Measurements from ENCODE around the gene COL6A5. TPM values are rescaled to one million over a fixed set of nuclear protein-coding genes. Genes with fewer than 3 reads are reported as not detected.
"Not testable (repeated sequence)": the region's sequence is repeated elsewhere in the genome, so short reads cannot be mapped to it uniquely, and the experiment has no call there.

Gene COL6A5
- polyA plus RNA-seq, 2 donors = 0.04 to 0.15 TPM

DNA sequence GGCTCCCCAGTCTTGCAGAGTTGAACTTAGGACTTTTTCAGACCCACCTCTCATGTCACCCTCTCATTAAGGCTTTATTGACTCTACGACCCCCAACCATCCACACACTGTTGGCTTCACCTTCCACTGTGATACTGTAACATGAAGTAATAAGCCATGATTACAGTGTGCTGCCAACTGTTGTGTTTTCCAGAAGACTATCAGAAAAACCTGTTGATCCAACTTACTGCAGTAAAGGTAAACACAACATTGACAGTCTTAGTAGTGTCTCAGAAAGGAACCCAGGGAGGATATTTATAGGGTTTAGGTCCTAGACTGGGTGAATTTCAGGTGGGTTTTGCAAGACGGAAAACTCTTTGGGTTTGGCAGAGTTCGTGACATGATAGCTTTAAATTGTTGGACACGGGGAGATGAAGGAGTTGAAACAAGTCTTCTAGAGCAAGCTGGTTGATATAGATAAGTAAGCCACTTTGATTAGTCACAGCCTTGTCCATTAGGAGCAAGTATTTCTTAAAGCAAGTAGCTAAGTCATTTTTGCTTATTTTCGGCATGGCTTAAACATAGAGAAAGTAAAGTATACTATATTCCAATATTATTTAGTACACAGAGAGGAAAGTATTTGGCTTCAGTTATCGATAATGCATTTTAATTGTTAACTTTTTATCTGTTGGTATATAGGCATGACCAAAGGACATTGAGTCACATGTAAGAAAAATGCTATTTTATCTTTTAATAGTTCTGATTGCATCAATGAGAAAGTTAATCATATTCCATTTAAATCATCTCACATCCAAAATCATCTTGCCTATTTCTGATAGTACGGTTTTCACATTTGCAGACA, 2.4 kb upstream of the COL6A5 start:
- WGBS, 2 donors = 73 to 74% methylated on average over 7 of the region's 7 CpGs
- Histone ChIP-seq H3K9me3 (ENCODE audit: control insufficient read depth in 2 of 2, insufficient read depth in 1 of 2, low read depth in 1 of 2, low read length in 1 of 2) (no peaks in the 10 kb centered on the region), H3K4me3 (ENCODE audit: low read depth in 1 of 2, low read length in 2 of 2) (no peak overlapping the region), H3K27ac (ENCODE audit: low read depth in 2 of 2, low read length in 1 of 2) (no peak overlapping the region), H3K27me3 (ENCODE audit: control insufficient read depth in 1 of 2, insufficient read depth in 2 of 2, low read length in 2 of 2) (no peaks in the 10 kb centered on the region), H3K4me1 (ENCODE audit: control insufficient read depth in 2 of 2, insufficient read depth in 2 of 2, low read length in 1 of 2) (peaks cover 0 to 4% of the 10 kb centered on the region in 2 donors), H3K36me3 (ENCODE audit: control insufficient read depth in 2 of 2, insufficient read depth in 2 of 2, low read length in 1 of 2) (no peaks in the 10 kb centered on the region)

DNA sequence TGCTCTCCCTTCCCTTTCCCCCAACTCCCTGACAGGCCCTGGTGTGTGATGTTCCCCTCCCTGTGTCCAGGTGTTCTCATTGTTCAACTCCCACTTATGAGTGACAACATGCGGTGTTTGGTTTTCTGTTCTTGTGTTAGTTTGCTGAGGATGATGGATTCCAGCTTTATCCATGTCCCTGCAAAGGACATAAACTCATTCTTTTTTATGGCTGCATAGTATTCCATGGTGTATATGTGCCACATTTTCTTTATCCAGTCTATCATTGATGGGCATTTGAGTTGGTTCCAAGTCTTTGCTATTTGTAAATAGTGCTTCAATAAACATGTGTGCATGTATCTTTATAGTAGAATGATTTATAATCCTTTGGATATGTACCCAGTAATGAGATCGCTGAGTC, 2.8 kb downstream of the COL6A5 start:
- not testable (repeated sequence) for H3K4me3 ChIP-seq (ENCODE audit: low read depth in 1 of 2, low read length in 2 of 2); H3K27me3 ChIP-seq (ENCODE audit: control insufficient read depth in 1 of 2, insufficient read depth in 2 of 2, low read length in 2 of 2); H3K36me3 ChIP-seq (ENCODE audit: control insufficient read depth in 2 of 2, insufficient read depth in 2 of 2, low read length in 1 of 2); H3K4me1 ChIP-seq (ENCODE audit: control insufficient read depth in 2 of 2, insufficient read depth in 2 of 2, low read length in 1 of 2); H3K27ac ChIP-seq (ENCODE audit: low read depth in 2 of 2, low read length in 1 of 2); H3K9me3 ChIP-seq (ENCODE audit: control insufficient read depth in 2 of 2, insufficient read depth in 1 of 2, low read depth in 1 of 2, low read length in 1 of 2)
- 92 to 94% methylated on average over 2 of the region's 2 CpGs for WGBS, 2 donors

DNA sequence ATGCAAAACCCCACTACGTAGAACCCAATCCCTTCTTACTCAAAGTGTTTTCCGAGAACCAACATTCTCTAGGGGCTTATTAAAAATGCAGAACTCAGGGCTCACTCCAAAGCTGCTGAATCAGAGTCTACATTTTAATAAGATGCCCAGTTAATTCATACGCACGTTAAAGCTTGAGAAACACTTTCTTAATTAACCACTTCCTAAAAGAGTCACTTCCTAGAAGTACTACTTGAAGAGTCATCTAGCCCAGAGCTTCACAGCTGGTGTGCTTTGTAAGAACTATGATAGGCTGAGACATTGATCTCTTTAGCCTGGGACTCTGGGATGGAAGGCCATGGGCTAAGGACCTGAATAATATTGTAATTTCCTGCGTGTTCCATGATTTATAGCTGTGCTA, 9.0 kb downstream of the COL6A5 start:
- H3K27ac ChIP-seq (ENCODE audit: low read depth in 2 of 2, low read length in 1 of 2) = no peak overlapping the region
- H3K4me1 ChIP-seq (ENCODE audit: control insufficient read depth in 2 of 2, insufficient read depth in 2 of 2, low read length in 1 of 2) = no peaks in the 10 kb centered on the region
- H3K36me3 ChIP-seq (ENCODE audit: control insufficient read depth in 2 of 2, insufficient read depth in 2 of 2, low read length in 1 of 2) = no peaks in the 10 kb centered on the region
- no peaks in the 10 kb centered on the region for H3K9me3 ChIP-seq (ENCODE audit: control insufficient read depth in 2 of 2, insufficient read depth in 1 of 2, low read depth in 1 of 2, low read length in 1 of 2)
- WGBS, 2 donors = 70 to 72% methylated on average over 5 of the region's 5 CpGs
- H3K4me3 ChIP-seq (ENCODE audit: low read depth in 1 of 2, low read length in 2 of 2) = no peak overlapping the region
- no peaks in the 10 kb centered on the region for H3K27me3 ChIP-seq (ENCODE audit: control insufficient read depth in 1 of 2, insufficient read depth in 2 of 2, low read length in 2 of 2)

DNA sequence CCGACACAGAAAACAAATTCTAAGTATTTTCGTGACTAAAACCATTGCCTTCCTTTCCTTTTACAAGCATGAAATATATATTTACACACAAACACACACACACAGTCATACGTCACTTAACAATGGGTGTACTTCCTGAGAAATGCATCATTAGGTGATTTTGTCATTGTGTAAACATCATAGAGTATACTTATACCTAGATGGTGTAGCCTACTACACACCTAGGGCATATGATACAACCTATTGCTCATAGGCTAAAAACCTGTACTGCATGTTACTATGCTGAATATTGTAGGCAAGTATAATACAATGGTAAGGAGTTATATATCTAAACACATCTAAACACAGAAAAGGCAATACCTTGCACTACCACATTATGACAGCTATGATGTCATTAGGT, 28.6 kb downstream of the COL6A5 start:
- no peak overlapping the region for H3K27ac ChIP-seq (ENCODE audit: low read depth in 2 of 2, low read length in 1 of 2)
- H3K4me3 ChIP-seq (ENCODE audit: low read depth in 1 of 2, low read length in 2 of 2) = no peak overlapping the region
- H3K9me3 ChIP-seq (ENCODE audit: control insufficient read depth in 2 of 2, insufficient read depth in 1 of 2, low read depth in 1 of 2, low read length in 1 of 2) = no peaks in the 10 kb centered on the region
- no peaks in the 10 kb centered on the region for H3K4me1 ChIP-seq (ENCODE audit: control insufficient read depth in 2 of 2, insufficient read depth in 2 of 2, low read length in 1 of 2)
- no peaks in the 10 kb centered on the region for H3K36me3 ChIP-seq (ENCODE audit: control insufficient read depth in 2 of 2, insufficient read depth in 2 of 2, low read length in 1 of 2)
- WGBS, 2 donors = 69 to 72% methylated on average over 3 of the region's 3 CpGs
- no peaks in the 10 kb centered on the region for H3K27me3 ChIP-seq (ENCODE audit: control insufficient read depth in 1 of 2, insufficient read depth in 2 of 2, low read length in 2 of 2)

DNA sequence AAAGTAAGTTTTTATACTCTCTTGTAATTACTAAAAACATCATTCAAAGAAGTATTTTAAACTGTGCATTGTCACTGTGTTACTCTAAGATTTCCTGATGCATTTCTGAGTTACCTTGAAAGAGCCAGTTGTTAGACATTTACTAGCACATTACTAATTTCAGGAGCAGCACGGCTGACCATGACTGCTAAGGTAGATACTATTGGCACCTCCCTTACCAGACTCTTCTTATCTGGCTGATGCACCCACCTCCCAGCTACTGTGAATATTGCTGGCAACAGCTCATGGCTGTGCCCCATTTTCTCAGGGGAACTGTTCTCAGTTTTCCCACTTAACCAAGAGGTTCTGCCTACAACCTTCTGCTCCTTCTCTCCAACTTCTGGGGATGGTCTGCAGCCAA, 29.4 kb downstream of the COL6A5 start:
- Histone ChIP-seq H3K4me1 (ENCODE audit: control insufficient read depth in 2 of 2, insufficient read depth in 2 of 2, low read length in 1 of 2) (no peaks in the 10 kb centered on the region), H3K27me3 (ENCODE audit: control insufficient read depth in 1 of 2, insufficient read depth in 2 of 2, low read length in 2 of 2) (no peaks in the 10 kb centered on the region), H3K27ac (ENCODE audit: low read depth in 2 of 2, low read length in 1 of 2) (no peak overlapping the region), H3K9me3 (ENCODE audit: control insufficient read depth in 2 of 2, insufficient read depth in 1 of 2, low read depth in 1 of 2, low read length in 1 of 2) (no peaks in the 10 kb centered on the region), H3K36me3 (ENCODE audit: control insufficient read depth in 2 of 2, insufficient read depth in 2 of 2, low read length in 1 of 2) (no peaks in the 10 kb centered on the region), H3K4me3 (ENCODE audit: low read depth in 1 of 2, low read length in 2 of 2) (no peak overlapping the region)
- WGBS, 2 donors = 80% methylated on average over 1 of the region's 1 CpG

DNA sequence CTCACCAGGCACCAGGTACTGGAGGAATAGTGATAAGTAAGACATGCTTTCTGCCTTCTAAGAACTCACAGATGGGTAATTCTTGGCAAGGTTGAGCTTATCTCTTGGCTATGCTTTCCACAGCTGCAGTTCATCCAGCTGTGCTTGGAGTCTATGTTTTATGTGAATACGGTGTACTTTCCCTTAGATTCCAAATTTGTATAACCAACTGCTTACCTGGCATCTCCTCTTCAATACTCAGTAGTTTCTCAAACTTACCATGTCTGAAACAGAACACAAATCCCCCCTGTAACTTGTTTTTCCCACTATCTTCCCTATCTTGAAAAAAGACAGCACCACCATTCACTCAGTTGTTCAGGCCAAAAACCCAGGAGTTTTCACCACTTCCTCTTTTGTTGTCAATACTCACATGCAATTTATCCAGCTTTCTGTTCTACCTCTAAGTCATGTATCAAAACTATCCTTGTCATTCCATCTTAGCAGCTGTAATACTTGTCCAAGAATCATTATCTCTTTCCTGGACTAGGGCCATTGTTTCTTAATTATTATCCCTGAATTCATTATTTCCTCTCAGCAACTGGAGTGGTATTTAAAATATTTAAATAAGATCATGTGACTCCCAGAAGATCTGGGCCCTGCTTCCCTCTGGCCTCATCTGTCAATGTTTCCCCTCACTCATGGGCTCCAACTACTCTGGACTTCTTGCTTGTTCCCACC, 32.6 kb downstream of the COL6A5 start:
- H3K4me3 ChIP-seq (ENCODE audit: low read depth in 1 of 2, low read length in 2 of 2) = peak overlapping the region in 1 of 2 donors; percentile 11
- 80 to 83% methylated on average over 1 of the region's 1 CpG for WGBS, 2 donors
- no peaks in the 10 kb centered on the region for H3K9me3 ChIP-seq (ENCODE audit: control insufficient read depth in 2 of 2, insufficient read depth in 1 of 2, low read depth in 1 of 2, low read length in 1 of 2)
- no peak overlapping the region for H3K27ac ChIP-seq (ENCODE audit: low read depth in 2 of 2, low read length in 1 of 2)
- H3K4me1 ChIP-seq (ENCODE audit: control insufficient read depth in 2 of 2, insufficient read depth in 2 of 2, low read length in 1 of 2) = no peaks in the 10 kb centered on the region
- H3K36me3 ChIP-seq (ENCODE audit: control insufficient read depth in 2 of 2, insufficient read depth in 2 of 2, low read length in 1 of 2) = no peaks in the 10 kb centered on the region
- H3K27me3 ChIP-seq (ENCODE audit: control insufficient read depth in 1 of 2, insufficient read depth in 2 of 2, low read length in 2 of 2) = no peaks in the 10 kb centered on the region

DNA sequence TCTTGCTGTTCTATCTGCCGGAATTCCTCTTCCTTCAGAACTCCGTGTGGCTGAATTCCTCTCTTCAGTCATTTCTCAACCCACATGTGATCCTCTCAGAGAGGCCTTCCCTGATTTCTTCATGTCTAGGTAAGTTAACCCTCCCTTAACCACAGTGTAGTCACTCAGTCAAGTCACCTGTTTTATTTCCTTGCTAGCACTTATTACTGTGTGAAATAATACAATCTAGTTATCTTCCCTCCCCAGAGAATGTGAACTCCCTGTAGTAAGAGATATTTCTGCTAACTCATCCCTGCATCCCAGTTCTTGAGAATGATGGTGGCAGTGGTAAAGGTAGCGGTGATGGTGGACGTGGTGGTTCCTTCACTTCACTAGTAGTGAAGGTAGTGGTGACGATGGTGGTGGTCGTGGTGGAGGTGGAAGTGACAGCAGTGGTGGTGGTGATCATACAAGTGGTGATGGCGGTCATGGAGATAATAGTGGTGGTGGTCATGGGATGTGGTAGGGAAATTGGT, 33.3 kb downstream of the COL6A5 start:
- Histone ChIP-seq H3K4me1 (ENCODE audit: control insufficient read depth in 2 of 2, insufficient read depth in 2 of 2, low read length in 1 of 2) (no peaks in the 10 kb centered on the region), H3K4me3 (ENCODE audit: low read depth in 1 of 2, low read length in 2 of 2) (no peak overlapping the region), H3K36me3 (ENCODE audit: control insufficient read depth in 2 of 2, insufficient read depth in 2 of 2, low read length in 1 of 2) (no peaks in the 10 kb centered on the region), H3K27ac (ENCODE audit: low read depth in 2 of 2, low read length in 1 of 2) (no peak overlapping the region), H3K27me3 (ENCODE audit: control insufficient read depth in 1 of 2, insufficient read depth in 2 of 2, low read length in 2 of 2) (no peaks in the 10 kb centered on the region), H3K9me3 (ENCODE audit: control insufficient read depth in 2 of 2, insufficient read depth in 1 of 2, low read depth in 1 of 2, low read length in 1 of 2) (no peaks in the 10 kb centered on the region)
- 84 to 88% methylated on average over 7 of the region's 7 CpGs for WGBS, 2 donors

DNA sequence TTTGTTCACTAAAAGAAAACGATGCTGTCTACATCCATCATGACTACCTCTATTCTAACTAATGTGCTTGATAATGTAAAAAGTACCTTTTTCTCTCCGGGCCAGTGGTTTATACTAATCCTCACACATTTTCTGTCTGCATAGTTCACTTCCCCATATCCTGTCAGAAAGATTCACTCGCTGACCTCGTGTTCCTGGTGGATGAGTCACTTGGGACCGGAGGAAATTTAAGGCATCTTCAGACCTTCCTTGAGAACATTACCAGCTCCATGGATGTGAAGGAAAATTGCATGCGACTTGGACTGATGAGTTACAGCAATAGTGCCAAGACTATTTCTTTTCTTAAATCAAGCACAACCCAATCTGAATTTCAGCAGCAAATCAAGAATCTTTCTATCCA, 33.8 kb downstream of the COL6A5 start:
- Histone ChIP-seq H3K9me3 (ENCODE audit: control insufficient read depth in 2 of 2, insufficient read depth in 1 of 2, low read depth in 1 of 2, low read length in 1 of 2) (no peaks in the 10 kb centered on the region), H3K27me3 (ENCODE audit: control insufficient read depth in 1 of 2, insufficient read depth in 2 of 2, low read length in 2 of 2) (no peaks in the 10 kb centered on the region), H3K4me3 (ENCODE audit: low read depth in 1 of 2, low read length in 2 of 2) (no peak overlapping the region), H3K36me3 (ENCODE audit: control insufficient read depth in 2 of 2, insufficient read depth in 2 of 2, low read length in 1 of 2) (no peaks in the 10 kb centered on the region), H3K27ac (ENCODE audit: low read depth in 2 of 2, low read length in 1 of 2) (no peak overlapping the region), H3K4me1 (ENCODE audit: control insufficient read depth in 2 of 2, insufficient read depth in 2 of 2, low read length in 1 of 2) (no peaks in the 10 kb centered on the region)
- 83 to 86% methylated on average over 6 of the region's 6 CpGs for WGBS, 2 donors

DNA sequence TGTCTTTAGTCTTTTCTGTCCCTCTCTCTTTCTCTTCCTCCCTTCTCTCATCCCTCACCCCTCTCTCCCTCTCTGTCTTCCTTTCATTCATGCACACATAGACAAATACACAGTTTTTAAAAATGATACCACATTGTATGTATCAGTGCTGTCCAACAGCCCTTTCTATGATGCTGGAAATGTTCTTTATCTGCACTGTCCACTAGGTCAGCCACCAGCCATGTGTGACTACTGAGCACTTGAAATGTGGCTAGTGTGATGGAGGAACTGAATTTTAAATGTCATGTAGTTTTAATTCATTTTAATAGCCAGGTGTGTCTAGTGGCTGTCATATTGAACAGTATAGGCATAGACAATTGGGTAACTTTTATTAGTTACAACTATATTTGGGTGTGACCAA, 34.9 kb downstream of the COL6A5 start:
- Histone ChIP-seq H3K27me3 (ENCODE audit: control insufficient read depth in 1 of 2, insufficient read depth in 2 of 2, low read length in 2 of 2) (no peaks in the 10 kb centered on the region), H3K4me3 (ENCODE audit: low read depth in 1 of 2, low read length in 2 of 2) (no peak overlapping the region), H3K36me3 (ENCODE audit: control insufficient read depth in 2 of 2, insufficient read depth in 2 of 2, low read length in 1 of 2) (no peaks in the 10 kb centered on the region), H3K27ac (ENCODE audit: low read depth in 2 of 2, low read length in 1 of 2) (no peak overlapping the region), H3K9me3 (ENCODE audit: control insufficient read depth in 2 of 2, insufficient read depth in 1 of 2, low read depth in 1 of 2, low read length in 1 of 2) (no peaks in the 10 kb centered on the region), H3K4me1 (ENCODE audit: control insufficient read depth in 2 of 2, insufficient read depth in 2 of 2, low read length in 1 of 2) (no peaks in the 10 kb centered on the region)

Measured in esophagus (tissue), 2 donors.